Kidney (tissue), 14 donors: ENCODE data around the gene WBP2. TPM values are rescaled to one million over a fixed set of nuclear protein-coding genes. Genes with fewer than 3 reads are reported as not detected.

Experiments
- DNase-seq, 5 donors: peaks; one replicate each; pipeline ENCODE4 v3.0.0-alpha.2; 2013 to 2020
- FAIRE-seq: peaks from 2 replicates; lab custom pipeline; 2012; peaks lifted over from hg19 to GRCh38; lab: Jason Lieb, UNC
- H3K27ac ChIP-seq, 2 donors: one replicate each; pipeline ENCODE4 v1.7.0; 2013; ENCODE audit warnings: low read depth in 2 of 2, low read length in 2 of 2, inconsistent platforms in 1 of 2
- H3K27me3 ChIP-seq: one replicate; pipeline ENCODE4 v1.7.1; 2013; ENCODE audit warnings: low read length, inconsistent platforms; ENCODE audit not compliant: control insufficient read depth, insufficient read depth
- H3K36me3 ChIP-seq, 3 donors: one replicate each; pipeline versions ENCODE4 v1.7.0 to v1.7.1; 2013; ENCODE audit warnings: low read length in 3 of 3, control low read depth in 1 of 3, inconsistent platforms in 1 of 3; ENCODE audit not compliant: insufficient read depth in 3 of 3, control insufficient read depth in 2 of 3
- H3K4me1 ChIP-seq, 3 donors: one replicate each; pipeline versions ENCODE4 v1.7.0 to v1.7.1; 2013; ENCODE audit warnings: low read length in 3 of 3, inconsistent platforms in 1 of 3, low read depth in 1 of 3; ENCODE audit not compliant: control insufficient read depth in 2 of 3, insufficient read depth in 2 of 3
- H3K4me3 ChIP-seq, 3 donors: one replicate each; pipeline versions ENCODE4 v1.7.0 to v1.8.1; 2013; ENCODE audit warnings: low read length in 3 of 3, control low read depth in 1 of 3, inconsistent platforms in 1 of 3
- H3K9ac ChIP-seq, 3 donors: one replicate each; pipeline versions ENCODE4 v1.7.0 to v1.7.1; 2013; ENCODE audit warnings: low read length in 3 of 3, control low read depth in 1 of 3, inconsistent platforms in 1 of 3
- H3K9me3 ChIP-seq, 3 donors: one replicate each; pipeline versions ENCODE4 v1.7.0 to v1.7.1; 2013; ENCODE audit warnings: low read length in 3 of 3, control low read depth in 1 of 3, inconsistent platforms in 1 of 3; ENCODE audit not compliant: control insufficient read depth in 2 of 3, insufficient read depth in 1 of 3
- intact Hi-C: fragments of 100-400 bp; cut with DNase I; formaldehyde crosslinking; loops from one replicate; pipeline ENCODE4 v1.11.1; 2022
- polyA plus RNA-seq: library from polyadenylated mRNA; stranded (reverse); fragments of 350-450 nt; fragmentation: Illumina TruSeq; extraction: RNeasy Lipid Tissue Mini Kit (QIAGEN cat#74804); gene quantifications from one replicate; pipeline ENCODE4 v1.2.3, GENCODE V29; 2014; ENCODE audit warnings: low read depth, low replicate concordance; ENCODE audit not compliant: insufficient read depth
- total RNA-seq: library from RNA; stranded (reverse); fragmentation: NEBNext Ultra II Directional; extraction: Animal tissue kit (Norgen Biotek cat#: 25700); gene quantifications from one replicate; pipeline ENCODE4 v1.2.1, GENCODE V29; 2021
- TF ChIP-seq, protein P1 (sequence below): IDR thresholded peaks from 3 replicates; pipeline ENCODE4 v1.5.1; 2012; ENCODE audit warnings: mild to moderate bottlenecking, moderate library complexity, borderline replicate concordance; ENCODE audit not compliant: insufficient read depth; ENCODE audit errors: extremely low read depth
- donor health status: control.
- donor health status: control.
- donor health status: control.
- donor health status: control.
- donor health status: control.
- donor health status: DM: yes; HTN: yes; CAD: no.
- donor health status: Normal renal cell carcinoma (clear cell type).

The WBP2 gene
- total and polyA plus RNA-seq, 2 donors from 2014 or later, result 135 to 151 TPM

DNA sequence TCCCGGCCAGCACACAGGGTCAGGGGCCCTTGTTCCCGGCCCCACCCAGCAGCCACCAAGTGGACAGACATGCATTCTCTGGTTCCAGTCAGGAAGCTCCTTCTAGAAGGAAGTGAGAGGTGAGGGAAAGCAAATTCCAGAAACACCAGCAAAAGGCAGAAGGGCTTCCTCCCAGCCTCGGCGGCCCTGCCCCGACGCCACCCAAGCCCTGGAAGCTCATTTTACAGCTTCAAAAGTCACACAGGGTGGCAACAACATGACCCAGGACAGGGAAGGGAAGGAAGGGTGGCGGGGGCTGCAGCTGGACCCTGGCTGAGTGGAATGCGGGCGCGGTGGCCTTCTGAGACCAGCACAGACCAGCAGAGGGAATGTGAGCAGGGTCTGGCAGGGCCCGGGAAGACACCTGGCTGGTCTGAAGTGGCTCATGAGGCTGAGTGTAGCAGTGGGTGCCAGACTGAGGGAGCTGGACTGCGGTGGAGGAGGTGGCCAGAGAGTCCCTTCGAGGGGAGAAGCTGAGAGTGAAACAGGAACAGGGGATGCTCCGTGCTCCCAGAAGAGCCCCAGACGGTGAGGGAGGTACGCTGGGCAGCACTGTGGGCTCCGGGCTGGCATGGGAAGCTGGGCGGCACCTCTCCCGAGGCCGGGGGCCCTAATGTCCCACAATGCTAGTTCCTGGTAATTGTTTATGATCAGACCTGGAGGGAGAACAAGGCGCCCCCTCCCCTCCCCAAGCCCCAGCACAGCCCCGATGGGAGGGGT is 9.0 kb downstream of the WBP2 start:
- H3K36me3 ChIP-seq, result peaks cover 3 to 48% (median 34%) of the 10 kb centered on the region in 3 donors
- no peak overlapping the region for H3K4me3 ChIP-seq

DNA sequence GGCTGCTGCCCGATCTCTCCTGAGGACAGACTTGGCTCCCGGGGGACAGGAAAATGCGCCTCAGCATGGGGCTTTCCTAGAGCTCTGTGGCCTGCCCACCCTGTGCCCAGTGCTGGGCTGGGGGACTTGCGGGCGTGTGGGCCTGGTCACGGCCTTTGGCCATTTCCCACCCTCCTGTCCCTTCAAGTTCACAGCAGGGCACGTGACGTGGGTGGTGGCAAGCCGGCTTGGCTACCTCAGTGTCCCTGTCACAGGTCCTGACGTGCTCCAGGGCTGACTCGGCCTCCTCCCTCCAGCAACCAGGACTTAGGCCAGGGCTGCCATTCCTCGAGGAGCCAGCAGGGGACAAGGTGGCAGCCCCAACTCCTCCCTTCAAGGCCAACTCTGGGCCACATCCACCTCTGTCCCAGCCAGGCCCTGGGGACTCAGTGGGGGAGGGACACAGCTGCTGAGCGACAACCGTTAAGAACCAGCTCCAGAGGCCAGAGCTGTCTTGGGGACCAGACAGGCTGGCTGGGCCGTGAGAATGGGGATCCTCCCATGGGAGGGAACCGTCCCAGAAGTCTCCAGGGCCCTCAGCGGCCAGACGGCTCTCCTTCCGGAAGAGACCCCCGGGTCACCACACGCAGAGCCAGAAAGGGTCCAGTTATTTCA is 9.9 kb downstream of the WBP2 start:
- peak overlapping the region; percentile 82 to 86 for H3K27ac ChIP-seq
- H3K4me1 ChIP-seq, result peaks cover 0 to 37% (median 16%) of the 10 kb centered on the region in 3 donors
- peak overlapping the region in 2 of 3 donors; percentile 24 to 69 for H3K9ac ChIP-seq
- no peaks in the 10 kb centered on the region for H3K9me3 ChIP-seq
- TF ChIP-seq, protein P1, sequence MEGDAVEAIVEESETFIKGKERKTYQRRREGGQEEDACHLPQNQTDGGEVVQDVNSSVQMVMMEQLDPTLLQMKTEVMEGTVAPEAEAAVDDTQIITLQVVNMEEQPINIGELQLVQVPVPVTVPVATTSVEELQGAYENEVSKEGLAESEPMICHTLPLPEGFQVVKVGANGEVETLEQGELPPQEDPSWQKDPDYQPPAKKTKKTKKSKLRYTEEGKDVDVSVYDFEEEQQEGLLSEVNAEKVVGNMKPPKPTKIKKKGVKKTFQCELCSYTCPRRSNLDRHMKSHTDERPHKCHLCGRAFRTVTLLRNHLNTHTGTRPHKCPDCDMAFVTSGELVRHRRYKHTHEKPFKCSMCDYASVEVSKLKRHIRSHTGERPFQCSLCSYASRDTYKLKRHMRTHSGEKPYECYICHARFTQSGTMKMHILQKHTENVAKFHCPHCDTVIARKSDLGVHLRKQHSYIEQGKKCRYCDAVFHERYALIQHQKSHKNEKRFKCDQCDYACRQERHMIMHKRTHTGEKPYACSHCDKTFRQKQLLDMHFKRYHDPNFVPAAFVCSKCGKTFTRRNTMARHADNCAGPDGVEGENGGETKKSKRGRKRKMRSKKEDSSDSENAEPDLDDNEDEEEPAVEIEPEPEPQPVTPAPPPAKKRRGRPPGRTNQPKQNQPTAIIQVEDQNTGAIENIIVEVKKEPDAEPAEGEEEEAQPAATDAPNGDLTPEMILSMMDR, result peak; percentile 83
- no peak for FAIRE-seq
- no peaks in the 10 kb centered on the region for H3K27me3 ChIP-seq
- peaks cover 3 to 40% (median 30%) of the 10 kb centered on the region in 3 donors for H3K36me3 ChIP-seq
- intact Hi-C loops, result no loop called here
- no peak overlapping the region for H3K4me3 ChIP-seq
- DNase-seq, result peak; percentile 76 to 95 (median 84)

More for the DNA sequence above, 9.0 kb downstream of the WBP2 start:
- no peak for FAIRE-seq
- TF ChIP-seq, protein P1, result no peak
- intact Hi-C loops, result no loop called here
- Histone ChIP-seq H3K4me1 (peaks cover 0 to 37% (median 16%) of the 10 kb centered on the region in 3 donors), H3K9ac (no peak overlapping the region), H3K9me3 (no peaks in the 10 kb centered on the region), H3K27ac (peak overlapping the region; percentile 47 to 86), H3K27me3 (no peaks in the 10 kb centered on the region)
- peak in 2 of 5 donors; percentile 50 to 59 for DNase-seq

DNA sequence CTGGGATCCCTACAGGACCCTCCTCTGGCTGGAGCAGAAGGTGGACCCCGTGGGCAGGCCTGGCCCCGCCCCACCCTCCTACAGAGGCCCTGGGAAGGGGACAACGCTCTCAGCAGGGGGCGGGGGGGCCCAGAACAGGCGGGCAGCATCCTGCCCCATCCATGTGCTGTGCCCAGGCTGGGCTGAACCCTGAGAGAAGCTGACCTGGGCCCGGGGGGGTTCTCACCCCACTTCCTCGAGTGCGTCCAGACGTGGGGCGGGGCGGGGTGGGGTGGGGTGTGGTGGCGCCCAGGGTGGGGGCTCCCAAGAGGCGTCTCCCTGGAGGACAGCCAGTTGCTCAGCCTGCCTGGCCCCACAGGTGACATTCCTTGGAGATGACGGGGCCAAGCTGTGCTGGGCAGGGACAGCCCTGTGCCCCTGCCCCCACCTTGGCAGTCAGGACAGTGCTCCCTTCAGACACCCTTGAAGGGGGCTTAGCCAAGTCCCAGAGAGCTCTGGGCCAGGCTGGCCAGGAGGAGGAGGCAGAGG is 10.5 kb downstream of the WBP2 start:
- TF ChIP-seq, protein P1, result no peak
- no peaks in the 10 kb centered on the region for H3K9me3 ChIP-seq
- H3K4me3 ChIP-seq, result no peak overlapping the region
- no peak for FAIRE-seq
- H3K9ac ChIP-seq, result peak overlapping the region in 2 of 3 donors; percentile 24 to 69
- H3K27ac ChIP-seq, result peak overlapping the region; percentile 82 to 86
- H3K36me3 ChIP-seq, result peaks cover 3 to 35% (median 26%) of the 10 kb centered on the region in 3 donors
- DNase-seq, result peak in 2 of 5 donors; percentile 77 to 95
- H3K27me3 ChIP-seq, result no peaks in the 10 kb centered on the region
- peaks cover 0 to 35% (median 16%) of the 10 kb centered on the region in 3 donors for H3K4me1 ChIP-seq
- intact Hi-C loops, result no loop called here
